Cardiac muscle cell (in vitro differentiated cells and primary cell): ENCODE measurements around the gene PDHX. TPM values are rescaled to one million over a fixed set of nuclear protein-coding genes. Genes with fewer than 3 reads are reported as not detected.

Experiments
- DNase-seq, 2 donors: peaks; one replicate each; pipeline versions ENCODE4 v3.0.0 to v3.0.0-alpha.2; 2010 to 2017; ENCODE audit warnings: low read depth in 1 of 2, low spot score in 1 of 2
- H3K27ac ChIP-seq: fragments of 200-600 bp; sonication (generic); 2 replicates; pipeline ENCODE4 v1.5.1; 2016
- H3K27me3 ChIP-seq: fragments of 200-600 bp; sonication (generic); 2 replicates; pipeline ENCODE4 v1.6.0; 2016; ENCODE audit warnings: control low read depth
- H3K36me3 ChIP-seq: fragments of 200-600 bp; sonication (generic); 2 replicates; pipeline ENCODE4 v1.5.1; 2016; ENCODE audit warnings: control low read depth
- H3K4me1 ChIP-seq: fragments of 200-600 bp; sonication (generic); 2 replicates; pipeline ENCODE4 v1.8.1; 2017; ENCODE audit warnings: low read depth, mild to moderate bottlenecking, mixed run types
- H3K4me3 ChIP-seq: fragments of 200-600 bp; sonication (generic); 2 replicates; pipeline ENCODE4 v1.5.1; 2016; ENCODE audit warnings: mild to moderate bottlenecking
- H3K9me3 ChIP-seq: fragments of 200-600 bp; sonication (generic); 2 replicates; pipeline ENCODE4 v1.5.1; 2017; ENCODE audit warnings: low read depth, mild to moderate bottlenecking, control low read depth
- CTCF ChIP-seq: IDR thresholded peaks from 2 replicates; pipeline ENCODE4 v1.5.1; 2012; ENCODE audit warnings: low read depth, mild to moderate bottlenecking, low read length
- polyA plus RNA-seq: library from polyadenylated mRNA; unstranded; fragments of >200 nt; fragmentation: Nextera tagmentation; extraction: Ambion mirVana; gene quantifications from 2 replicates; pipeline ENCODE4 v1.2.1, GENCODE V29; 2016
- total RNA-seq: library from RNA; depleted of rRNA; stranded (reverse); fragments of >200 nt; gene quantifications from 2 replicates; pipeline ENCODE4 v1.2.3, GENCODE V29; 2016

The PDHX gene
- total and polyA plus RNA-seq, 2 experiments from 2014 or later: 69.9 to 87.1 TPM

DNA sequence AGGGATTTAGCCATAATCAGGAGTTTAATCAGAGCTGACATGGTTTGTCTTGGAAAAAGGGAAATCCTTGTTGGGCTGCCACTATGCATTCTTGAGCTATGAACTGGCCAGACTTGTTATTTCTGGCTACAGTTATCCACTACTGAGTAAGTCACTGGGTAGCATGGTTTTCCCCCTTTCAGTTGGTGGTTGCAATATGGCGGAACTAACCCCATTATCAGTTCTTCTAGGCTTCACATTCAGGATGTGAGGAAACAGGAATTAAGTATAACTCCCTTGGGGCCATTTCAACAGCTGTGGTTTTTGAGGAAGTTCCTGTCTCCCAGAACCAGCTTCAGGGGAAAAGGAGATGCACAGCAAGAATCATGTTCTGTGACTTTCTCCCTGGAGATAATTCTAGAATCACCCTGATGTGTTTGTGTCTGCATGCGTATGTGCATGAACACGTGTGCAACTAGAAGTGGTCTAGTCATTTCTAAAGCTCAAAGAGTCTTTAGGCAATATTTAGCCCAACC is 119.5 kb downstream of the PDHX start:
- DNase-seq: peak in 1 of 2 donors; percentile 98
- H3K27me3 ChIP-seq: no peaks in the 10 kb centered on the region
- no peak overlapping the region for H3K27ac ChIP-seq
- TF ChIP-seq CTCF: no peak
- peaks cover 37% of the 10 kb centered on the region for H3K4me1 ChIP-seq
- no peaks in the 10 kb centered on the region for H3K9me3 ChIP-seq
- H3K4me3 ChIP-seq: no peak overlapping the region
- H3K36me3 ChIP-seq: no peaks in the 10 kb centered on the region

DNA sequence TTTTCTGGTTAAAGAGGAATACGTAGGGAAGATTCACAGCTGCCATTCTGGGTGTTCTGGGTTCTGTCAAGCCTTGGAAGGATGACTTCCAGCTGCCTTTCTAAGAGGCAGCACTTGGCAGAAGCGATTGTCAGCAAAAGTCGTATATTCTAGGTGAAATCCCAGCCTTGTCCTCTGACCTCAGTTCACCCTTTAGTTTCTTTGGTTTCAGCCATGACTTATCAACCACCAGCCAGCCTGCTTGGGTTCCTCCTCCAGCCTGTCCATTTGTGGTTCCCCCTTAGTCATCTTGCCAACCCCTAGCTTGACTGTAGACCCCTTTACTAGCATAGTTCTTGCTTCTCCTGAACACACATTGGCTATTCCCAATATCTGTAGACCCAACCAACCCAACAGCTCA is 120.2 kb downstream of the PDHX start:
- Histone ChIP-seq H3K36me3 (no peaks in the 10 kb centered on the region), H3K9me3 (no peaks in the 10 kb centered on the region), H3K27ac (no peak overlapping the region), H3K4me3 (no peak overlapping the region), H3K27me3 (no peaks in the 10 kb centered on the region), H3K4me1 (peaks cover 31% of the 10 kb centered on the region)
- TF ChIP-seq CTCF: no peak
- DNase-seq: no peak

DNA sequence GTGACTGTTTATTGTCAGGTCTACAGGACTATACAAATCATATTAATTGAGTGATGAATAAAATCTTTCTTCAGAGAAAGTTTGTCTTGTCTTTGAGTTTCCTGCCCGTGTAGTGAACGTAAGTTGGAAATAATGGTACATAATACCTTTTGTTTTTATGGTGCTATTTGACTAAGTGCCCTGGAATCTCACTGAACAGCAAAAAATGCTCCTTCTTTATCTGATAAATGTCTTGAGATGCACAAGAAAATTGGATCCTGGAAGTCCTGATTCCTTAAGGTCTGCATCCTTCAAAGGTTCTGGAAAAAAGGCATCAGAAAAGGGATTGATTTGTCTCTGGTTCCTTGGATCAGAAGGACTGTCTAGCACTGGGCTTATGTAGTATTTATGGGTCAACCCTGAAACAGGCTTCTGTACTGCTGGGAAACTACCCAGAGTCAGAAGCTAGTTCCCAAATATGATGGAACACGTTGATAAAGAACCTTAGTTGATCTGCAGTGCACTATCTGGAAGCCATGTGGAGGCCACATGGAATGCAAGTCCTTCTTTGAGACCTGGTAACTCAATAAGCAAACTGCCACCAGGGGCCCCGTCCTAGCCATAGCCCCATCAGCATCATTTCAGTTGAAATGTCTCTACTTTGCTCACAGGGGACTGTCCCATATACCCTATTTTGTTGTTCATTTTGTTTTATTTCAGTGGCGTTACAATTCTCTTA is 122.0 kb downstream of the PDHX start:
- Histone ChIP-seq H3K27me3 (no peaks in the 10 kb centered on the region), H3K36me3 (no peaks in the 10 kb centered on the region), H3K9me3 (no peaks in the 10 kb centered on the region), H3K4me3 (no peak overlapping the region), H3K4me1 (peaks cover 33% of the 10 kb centered on the region), H3K27ac (no peak overlapping the region)
- TF ChIP-seq CTCF: no peak
- DNase-seq: no peak

- peaks cover 33% of the 10 kb centered on the region for H3K4me1 ChIP-seq
- H3K36me3 ChIP-seq: no peaks in the 10 kb centered on the region
- no peak for TF ChIP-seq CTCF
- H3K9me3 ChIP-seq: no peaks in the 10 kb centered on the region
- no peak overlapping the region for H3K27ac ChIP-seq
- no peak overlapping the region for H3K4me3 ChIP-seq
- DNase-seq: no peak
- no peaks in the 10 kb centered on the region for H3K27me3 ChIP-seq
Measured at GRCh38 chr11:35039076-35039475, 122.7 kb downstream of the PDHX start.

DNA sequence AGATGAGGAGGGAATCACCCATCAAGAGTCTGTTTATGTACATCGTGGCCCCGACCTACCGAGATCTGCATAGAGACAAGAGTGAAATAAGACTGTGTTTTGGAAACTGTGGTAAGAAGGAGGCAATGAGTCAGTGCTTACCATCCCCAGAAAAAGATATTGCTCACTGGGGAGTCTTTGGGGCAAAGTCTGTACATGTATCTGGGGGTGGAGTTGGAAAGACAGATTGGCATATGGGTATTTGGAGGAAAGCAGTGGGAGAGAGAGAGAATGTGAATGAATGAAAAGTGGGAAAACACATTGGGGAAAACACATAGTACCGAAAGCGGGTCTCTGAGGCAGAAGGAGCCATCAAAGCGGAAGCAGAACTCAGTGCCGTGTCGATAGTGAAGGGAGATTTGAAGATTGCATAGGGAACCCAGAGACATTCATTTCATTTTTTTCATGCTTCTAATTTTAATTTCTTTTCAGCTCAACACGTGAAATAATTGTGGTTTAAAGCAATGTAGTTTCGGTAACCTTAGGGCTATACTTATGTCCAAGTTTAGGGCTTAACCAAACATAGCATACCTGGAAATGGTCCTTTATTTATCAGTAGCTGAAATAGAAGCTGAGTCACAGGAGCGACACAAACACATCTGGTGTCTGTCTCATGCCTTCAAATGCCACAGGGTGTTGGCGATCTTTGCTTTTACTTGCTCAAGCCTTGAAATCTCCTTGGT is 124.0 kb downstream of the PDHX start:
- Histone ChIP-seq H3K36me3 (no peaks in the 10 kb centered on the region), H3K27me3 (no peaks in the 10 kb centered on the region), H3K27ac (no peak overlapping the region), H3K4me1 (peaks cover 33% of the 10 kb centered on the region), H3K4me3 (no peak overlapping the region), H3K9me3 (no peaks in the 10 kb centered on the region)
- peak in 1 of 2 donors; percentile 53 for DNase-seq
- no peak for TF ChIP-seq CTCF
